Naive thymus-derived CD4-positive, alpha-beta T cell (primary cell): ENCODE data around the gene C9orf85. TPM values are rescaled to one million over a fixed set of nuclear protein-coding genes. Genes with fewer than 3 reads are reported as not detected.
"Not testable (repeated sequence)": the region's sequence is repeated elsewhere in the genome, so short reads cannot be mapped to it uniquely, and the experiment has no call there.

Experiments used
- ATAC-seq: fragments of 150-1000 bp; cut with Tn5 transposase; 2 replicates; pipeline ENCODE4 v1.10.0; 2021; ENCODE audit warnings: mild to moderate bottlenecking, moderate library complexity
- CTCF ChIA-PET: fragments of 350-600 bp; sonication (Branson Sonifier 250); formaldehyde crosslinking; loops from one replicate; lab custom pipeline; 2021; ENCODE audit warnings: antibody characterized with exemption; lab: Charles Lee
- POLR2A ChIA-PET: fragments of 350-600 bp; sonication (Branson Sonifier 250); formaldehyde crosslinking; loops from one replicate; lab custom pipeline; 2021; ENCODE audit warnings: antibody characterized with exemption, inconsistent platforms; lab: Charles Lee
- DNase-seq, 9 donors: peaks; one replicate each; pipeline versions ENCODE4 v3.0.0 to v3.0.0-alpha.2; 2020 to 2022; ENCODE audit warnings: mixed read lengths in 1 of 9
- H3K27ac ChIP-seq: one replicate; pipeline ENCODE4 v1.7.0; 2013; ENCODE audit warnings: mild to moderate bottlenecking, low read depth, low read length, moderate library complexity
- H3K27me3 ChIP-seq, 2 donors: one replicate each; pipeline ENCODE4 v1.7.0; 2013; ENCODE audit warnings: low read length in 2 of 2, mild to moderate bottlenecking in 2 of 2, moderate library complexity in 2 of 2; ENCODE audit not compliant: control insufficient read depth in 2 of 2, insufficient read depth in 2 of 2
- H3K36me3 ChIP-seq, 3 experiments: 1 replicate in 2 of 3; 2 replicates in 1 of 3; pipeline ENCODE4 v1.7.0; 2013; ENCODE audit warnings: low read length in 3 of 3, mild to moderate bottlenecking in 3 of 3, moderate library complexity in 1 of 3; ENCODE audit not compliant: insufficient read depth in 3 of 3, control insufficient read depth in 2 of 3
- H3K4me1 ChIP-seq, 2 donors: one replicate each; pipeline ENCODE4 v1.7.0; 2013; ENCODE audit warnings: low read length in 2 of 2, mild to moderate bottlenecking in 2 of 2, moderate library complexity in 1 of 2; ENCODE audit not compliant: control insufficient read depth in 2 of 2, insufficient read depth in 2 of 2
- H3K4me3 ChIP-seq: 2 replicates; pipeline ENCODE4 v1.7.0; 2013; ENCODE audit warnings: mild to moderate bottlenecking, low read length
- H3K9me3 ChIP-seq, 3 experiments: 1 replicate in 2 of 3; 2 replicates in 1 of 3; pipeline ENCODE4 v1.7.0; 2013; ENCODE audit warnings: low read length in 3 of 3; ENCODE audit not compliant: control insufficient read depth in 2 of 3
- H3K27ac Mint-ChIP-seq, 9 donors: one replicate each; pipeline ENCODE4 v1.8.0; 2020 to 2022; ENCODE audit warnings: mixed read lengths in 9 of 9, mild to moderate bottlenecking in 8 of 9, moderate library complexity in 5 of 9, inconsistent platforms in 2 of 9
- H3K27me3 Mint-ChIP-seq, 5 donors: one replicate each; pipeline ENCODE4 v1.8.0; 2021 to 2022; ENCODE audit warnings: mixed read lengths in 5 of 5, mild to moderate bottlenecking in 1 of 5
- H3K36me3 Mint-ChIP-seq, 5 donors: one replicate each; pipeline ENCODE4 v1.8.0; 2020 to 2022; ENCODE audit warnings: mixed read lengths in 5 of 5, mild to moderate bottlenecking in 3 of 5, inconsistent platforms in 1 of 5
- H3K4me1 Mint-ChIP-seq, 7 donors: one replicate each; pipeline ENCODE4 v1.8.0; 2020 to 2022; ENCODE audit warnings: mixed read lengths in 7 of 7, mild to moderate bottlenecking in 3 of 7, inconsistent platforms in 1 of 7
- H3K4me3 Mint-ChIP-seq, 10 donors: one replicate each; pipeline ENCODE4 v1.8.0; 2020 to 2022; ENCODE audit warnings: mild to moderate bottlenecking in 10 of 10, mixed read lengths in 10 of 10, moderate library complexity in 6 of 10, inconsistent platforms in 2 of 10
- H3K9me3 Mint-ChIP-seq, 11 donors: one replicate each; pipeline ENCODE4 v1.8.0; 2020 to 2022; ENCODE audit warnings: mixed read lengths in 11 of 11, mild to moderate bottlenecking in 4 of 11, inconsistent platforms in 1 of 11, moderate library complexity in 1 of 11
- intact Hi-C, 2 donors: fragments of 100-400 bp; cut with micrococcal nuclease; formaldehyde crosslinking; loops; one replicate each; pipeline ENCODE4 v1.15.1; 2023
- polyA plus RNA-seq, 2 donors: library from polyadenylated mRNA; unstranded; fragments of 300-500 nt; fragmentation: Illumina TruSeq; gene quantifications; one replicate each; pipeline ENCODE4 v1.2.3, GENCODE V29; 2021
- total RNA-seq, 6 experiments: library from RNA in 5 of 6; stranded (reverse) in 5 of 6; gene quantifications; 1 replicate in 5 of 6; 2 replicates in 1 of 6; pipeline ENCODE4 v1.2.3 and lab custom pipeline; 2021 to 2026

The C9orf85 gene
- total and polyA plus RNA-seq, 7 experiments from 2014 or later = 4.8 to 13.9 (median 9.1) TPM

DNA sequence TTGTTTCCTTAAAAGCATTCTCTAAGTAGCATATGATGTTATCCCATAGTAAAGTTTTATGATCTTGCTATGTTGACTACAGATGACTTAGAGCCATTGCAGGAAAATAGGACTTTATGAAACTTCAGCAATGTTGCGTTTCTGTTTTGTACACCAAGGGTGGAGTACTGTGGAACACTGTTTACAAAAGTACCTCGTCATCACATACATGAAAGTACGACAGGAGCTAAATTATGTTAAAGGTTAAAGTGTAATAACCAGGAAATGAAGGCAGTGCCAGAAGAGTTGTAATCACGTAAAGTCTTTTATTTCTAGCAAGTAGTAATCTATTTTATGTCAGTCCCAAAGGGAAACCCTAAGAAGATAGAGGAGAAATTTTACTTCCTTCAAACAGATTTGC lies 50.9 kb downstream of the C9orf85 start:
- ChIA-PET CTCF (interaction anchor here (1.0 kb wide), 1 partner anchor 35 kb away, joined by 3 read pairs; no protein-coding TSS in a partner anchor), POLR2A (no interaction called here)
- H3K4me1 Mint-ChIP-seq = peaks cover 0 to 10% (median 0%) of the 10 kb centered on the region in 7 donors
- H3K27ac ChIP-seq = no peak overlapping the region
- H3K4me3 ChIP-seq = no peak overlapping the region
- no peak overlapping the region for H3K4me3 Mint-ChIP-seq
- intact Hi-C loops = no loop called here
- ATAC-seq = no peak
- H3K27ac Mint-ChIP-seq = no peak overlapping the region
- no peaks in the 10 kb centered on the region for H3K27me3 ChIP-seq
- no peaks in the 10 kb centered on the region for H3K9me3 ChIP-seq
- H3K9me3 Mint-ChIP-seq = peaks cover 0 to 21% (median 3%) of the 10 kb centered on the region in 11 donors
- H3K27me3 Mint-ChIP-seq = no peaks in the 10 kb centered on the region
- no peak for DNase-seq
- peaks cover 21 to 66% (median 51%) of the 10 kb centered on the region in 5 donors for H3K36me3 Mint-ChIP-seq
- H3K36me3 ChIP-seq = peaks cover 0 to 6% (median 0%) of the 10 kb centered on the region in 3 experiments
- no peaks in the 10 kb centered on the region for H3K4me1 ChIP-seq

DNA sequence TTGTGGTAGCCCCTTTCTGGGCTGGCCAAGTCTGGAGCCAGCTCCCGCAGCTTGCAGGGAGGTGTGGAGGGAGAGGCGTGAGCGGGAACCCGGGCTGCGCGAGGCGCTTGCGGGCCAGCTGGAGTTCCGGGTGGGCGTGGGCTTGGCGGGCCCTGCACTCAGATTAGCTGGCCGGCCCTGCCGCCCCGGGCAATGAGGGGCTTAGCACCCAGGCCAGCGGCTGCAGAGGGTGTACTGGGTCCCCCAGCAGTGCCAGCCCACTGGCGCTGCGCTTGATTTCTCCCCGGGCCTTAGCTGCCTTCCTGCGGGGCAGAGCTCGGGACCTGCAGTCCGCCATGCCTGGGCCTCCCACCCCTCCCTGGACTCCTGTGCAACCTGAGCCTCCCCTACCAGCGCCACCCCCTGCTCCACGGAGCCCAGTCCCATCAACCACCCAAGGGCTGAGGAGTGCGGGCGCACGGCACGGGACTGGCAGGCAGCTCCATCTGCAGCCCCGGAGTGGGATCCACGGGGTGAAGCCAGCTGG lies 52.1 kb downstream of the C9orf85 start:
- POLR2A ChIA-PET, DNase-seq, H3K27ac ChIP-seq, H3K4me3 ChIP-seq, intact Hi-C loops, H3K27ac Mint-ChIP-seq, H3K36me3 ChIP-seq, H3K4me1 ChIP-seq, ATAC-seq, CTCF ChIA-PET, H3K27me3 Mint-ChIP-seq, H3K27me3 ChIP-seq, H3K9me3 ChIP-seq, H3K4me3 Mint-ChIP-seq: not testable (repeated sequence)
- Mint-ChIP-seq H3K4me1 (peaks cover 0 to 10% (median 0%) of the 10 kb centered on the region in 7 donors), H3K9me3 (peaks cover 4 to 33% (median 13%) of the 10 kb centered on the region in 11 donors), H3K36me3 (peaks cover 27 to 68% (median 61%) of the 10 kb centered on the region in 5 donors)

DNA sequence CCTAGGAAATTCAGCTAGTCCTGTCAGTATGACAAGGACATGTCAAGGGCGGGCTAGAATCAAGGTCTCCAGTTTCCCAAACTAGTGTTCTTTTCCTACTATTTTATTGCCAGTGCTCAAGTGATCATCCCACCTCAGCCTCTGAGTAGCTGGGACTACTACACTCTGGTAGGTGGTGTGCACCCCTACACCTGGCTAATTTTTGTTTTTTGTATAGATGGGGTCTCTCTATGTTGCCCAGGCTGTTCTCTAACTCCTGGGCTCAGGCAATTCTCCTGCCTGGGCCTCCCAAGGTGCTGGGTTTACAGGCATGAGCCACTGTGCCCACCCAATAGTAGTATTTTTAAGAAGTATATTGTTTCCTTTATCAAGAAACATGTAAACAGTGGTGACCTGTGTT lies 54.0 kb downstream of the C9orf85 start:
- Mint-ChIP-seq H3K9me3 (peaks cover 5 to 45% (median 20%) of the 10 kb centered on the region in 11 donors), H3K36me3 (peaks cover 26 to 71% (median 70%) of the 10 kb centered on the region in 5 donors), H3K27me3 (no peaks in the 10 kb centered on the region), H3K4me3 (no peak overlapping the region), H3K27ac (peak overlapping the region in 1 of 9 donors; percentile 30), H3K4me1 (peaks cover 0 to 10% (median 0%) of the 10 kb centered on the region in 7 donors)
- ATAC-seq (no peak), DNase-seq (no peak)
- Histone ChIP-seq H3K9me3 (no peaks in the 10 kb centered on the region), H3K4me1 (no peaks in the 10 kb centered on the region), H3K4me3 (no peak overlapping the region), H3K27ac (no peak overlapping the region), H3K27me3 (no peaks in the 10 kb centered on the region), H3K36me3 (peaks cover 0 to 6% (median 0%) of the 10 kb centered on the region in 3 experiments)
- CTCF ChIA-PET = no interaction called here
- intact Hi-C loops = no loop called here
- POLR2A ChIA-PET = no interaction called here

DNA sequence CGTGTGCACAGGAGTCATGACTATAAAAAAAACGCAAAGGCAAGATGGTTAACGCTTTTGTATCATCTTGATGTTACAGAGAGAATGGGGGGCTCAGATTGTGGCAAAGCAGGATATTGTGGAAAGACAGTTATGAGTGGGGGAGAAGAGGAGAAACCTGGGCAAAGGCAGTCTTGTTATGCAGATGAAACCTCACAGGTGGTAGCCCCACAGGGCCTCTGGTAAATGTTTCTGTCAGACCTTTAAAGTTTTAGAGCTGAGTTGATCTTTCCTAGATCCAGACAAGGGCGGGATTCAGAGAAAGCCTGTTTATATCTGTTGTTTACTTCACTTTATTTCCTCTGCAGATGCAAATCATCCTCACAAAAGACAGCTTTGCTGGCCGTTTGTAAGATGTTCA lies 55.2 kb downstream of the C9orf85 start:
- Histone ChIP-seq H3K27ac (no peak overlapping the region), H3K4me1 (no peaks in the 10 kb centered on the region), H3K36me3 (peaks cover 0 to 6% (median 0%) of the 10 kb centered on the region in 3 experiments), H3K9me3 (no peaks in the 10 kb centered on the region), H3K4me3 (no peak overlapping the region), H3K27me3 (no peaks in the 10 kb centered on the region)
- H3K4me3 Mint-ChIP-seq = no peak overlapping the region
- ATAC-seq (no peak), DNase-seq (no peak)
- no peaks in the 10 kb centered on the region for H3K27me3 Mint-ChIP-seq
- H3K36me3 Mint-ChIP-seq = peaks cover 26 to 78% (median 72%) of the 10 kb centered on the region in 5 donors
- intact Hi-C loops = no loop called here
- no peak overlapping the region for H3K27ac Mint-ChIP-seq
- peaks cover 0 to 11% (median 0%) of the 10 kb centered on the region in 7 donors for H3K4me1 Mint-ChIP-seq
- H3K9me3 Mint-ChIP-seq = peaks cover 5 to 45% (median 20%) of the 10 kb centered on the region in 11 donors
- ChIA-PET CTCF (no interaction called here), POLR2A (no interaction called here)

DNA sequence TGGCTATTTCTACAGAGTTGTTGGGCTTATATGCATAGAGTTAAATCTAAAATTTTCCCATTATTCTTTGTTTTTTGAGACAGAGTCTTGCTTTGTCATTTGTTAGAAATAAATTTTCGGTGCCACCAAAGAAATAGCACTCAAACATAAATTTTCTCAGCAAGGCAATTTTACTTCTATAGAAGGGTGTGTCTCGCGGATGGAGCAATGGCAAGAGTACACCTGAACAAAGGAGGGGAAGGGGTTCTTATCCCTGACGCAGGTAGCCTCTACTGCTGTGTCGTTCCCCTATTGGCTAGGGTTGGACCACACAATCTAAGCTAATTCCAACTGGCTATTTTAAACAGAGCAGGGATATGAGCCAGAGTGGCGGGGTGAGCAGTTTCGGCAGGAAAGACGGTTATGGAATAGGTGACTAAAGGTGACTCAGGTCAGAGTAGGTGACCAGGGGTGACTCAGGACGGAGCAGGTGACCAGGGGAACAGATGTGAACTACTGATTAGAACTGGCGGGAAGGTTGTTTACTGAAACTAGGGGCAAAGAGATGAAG lies 57.2 kb downstream of the C9orf85 start:
- H3K27me3 ChIP-seq = no peaks in the 10 kb centered on the region
- DNase-seq (no peak), ATAC-seq (no peak)
- H3K4me3 ChIP-seq = no peak overlapping the region
- intact Hi-C loops = no loop called here
- Mint-ChIP-seq H3K27me3 (no peaks in the 10 kb centered on the region), H3K27ac (no peak overlapping the region), H3K36me3 (peaks cover 22 to 71% (median 66%) of the 10 kb centered on the region in 5 donors), H3K4me3 (no peak overlapping the region), H3K9me3 (peaks cover 5 to 42% (median 18%) of the 10 kb centered on the region in 11 donors), H3K4me1 (peaks cover 0 to 9% (median 0%) of the 10 kb centered on the region in 7 donors)
- H3K9me3 ChIP-seq = no peaks in the 10 kb centered on the region
- CTCF ChIA-PET = no interaction called here
- H3K36me3 ChIP-seq = peaks cover 0 to 6% (median 0%) of the 10 kb centered on the region in 3 experiments
- POLR2A ChIA-PET = no interaction called here
- H3K4me1 ChIP-seq = no peaks in the 10 kb centered on the region
- H3K27ac ChIP-seq = no peak overlapping the region

DNA sequence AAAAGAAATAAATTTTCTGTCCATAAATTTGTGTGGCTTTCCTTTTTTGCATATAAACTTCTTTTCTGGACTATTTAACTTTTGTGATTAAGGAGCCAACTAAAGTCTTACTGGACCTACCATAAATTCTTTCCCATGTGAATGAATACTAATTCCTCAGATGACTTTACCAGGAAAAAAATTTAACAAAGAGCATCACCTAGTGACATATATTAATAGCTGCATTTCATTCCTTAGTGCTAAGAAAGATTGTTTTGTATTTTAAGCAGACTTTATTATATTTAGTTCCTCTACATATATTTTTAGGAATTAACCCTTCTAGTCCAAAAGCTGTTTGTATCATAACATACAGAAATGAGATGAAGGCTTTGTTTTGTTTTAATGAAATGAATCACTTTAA lies 64.4 kb downstream of the C9orf85 start:
- no peak overlapping the region for H3K4me3 Mint-ChIP-seq
- Histone ChIP-seq H3K27ac (no peak overlapping the region), H3K36me3 (no peaks in the 10 kb centered on the region), H3K27me3 (no peaks in the 10 kb centered on the region), H3K4me3 (no peak overlapping the region), H3K9me3 (no peaks in the 10 kb centered on the region), H3K4me1 (no peaks in the 10 kb centered on the region)
- H3K27ac Mint-ChIP-seq = no peak overlapping the region
- H3K9me3 Mint-ChIP-seq = no peaks in the 10 kb centered on the region
- ATAC-seq (no peak), DNase-seq (no peak)
- no peaks in the 10 kb centered on the region for H3K4me1 Mint-ChIP-seq
- CTCF ChIA-PET = no interaction called here
- POLR2A ChIA-PET = no interaction called here
- H3K27me3 Mint-ChIP-seq = no peaks in the 10 kb centered on the region
- peaks cover 0 to 13% (median 8%) of the 10 kb centered on the region in 5 donors for H3K36me3 Mint-ChIP-seq
- intact Hi-C loops = loop anchor here in 1 of 2 donors (5.0 kb wide), 2 partner anchors 169 to 374 kb away; no protein-coding TSS in a partner anchor

DNA sequence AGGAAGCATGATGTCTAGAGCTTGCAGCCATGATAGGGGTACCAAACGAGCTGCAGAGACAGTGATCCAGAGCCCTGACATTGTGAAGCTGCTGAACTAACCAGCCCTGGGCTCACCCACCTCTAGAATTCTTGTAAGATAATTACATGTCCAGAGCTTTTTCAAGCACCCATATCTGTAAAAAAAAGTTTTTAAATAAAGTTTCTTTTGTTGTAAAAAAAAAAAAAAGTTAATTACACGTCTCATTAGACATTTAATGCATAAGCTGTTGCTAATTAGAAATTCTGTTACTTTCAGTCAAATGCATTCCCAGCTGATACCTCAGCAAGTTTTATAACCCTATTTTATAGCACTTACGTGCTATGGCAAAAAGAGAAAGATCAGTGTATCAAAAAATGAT lies 65.6 kb downstream of the C9orf85 start:
- DNase-seq (no peak), ATAC-seq (no peak)
- POLR2A ChIA-PET = no interaction called here
- Mint-ChIP-seq H3K27me3 (no peaks in the 10 kb centered on the region), H3K27ac (no peak overlapping the region), H3K36me3 (peaks cover 0 to 10% (median 6%) of the 10 kb centered on the region in 5 donors), H3K9me3 (no peaks in the 10 kb centered on the region), H3K4me1 (no peaks in the 10 kb centered on the region), H3K4me3 (no peak overlapping the region)
- Histone ChIP-seq H3K27me3 (no peaks in the 10 kb centered on the region), H3K4me3 (no peak overlapping the region), H3K36me3 (no peaks in the 10 kb centered on the region), H3K27ac (no peak overlapping the region), H3K9me3 (no peaks in the 10 kb centered on the region), H3K4me1 (no peaks in the 10 kb centered on the region)
- intact Hi-C loops = loop anchor here in 1 of 2 donors (5.0 kb wide), 2 partner anchors 170 to 375 kb away; no protein-coding TSS in a partner anchor
- CTCF ChIA-PET = no interaction called here
